ENCODE results near the gene STC2.

DNA sequence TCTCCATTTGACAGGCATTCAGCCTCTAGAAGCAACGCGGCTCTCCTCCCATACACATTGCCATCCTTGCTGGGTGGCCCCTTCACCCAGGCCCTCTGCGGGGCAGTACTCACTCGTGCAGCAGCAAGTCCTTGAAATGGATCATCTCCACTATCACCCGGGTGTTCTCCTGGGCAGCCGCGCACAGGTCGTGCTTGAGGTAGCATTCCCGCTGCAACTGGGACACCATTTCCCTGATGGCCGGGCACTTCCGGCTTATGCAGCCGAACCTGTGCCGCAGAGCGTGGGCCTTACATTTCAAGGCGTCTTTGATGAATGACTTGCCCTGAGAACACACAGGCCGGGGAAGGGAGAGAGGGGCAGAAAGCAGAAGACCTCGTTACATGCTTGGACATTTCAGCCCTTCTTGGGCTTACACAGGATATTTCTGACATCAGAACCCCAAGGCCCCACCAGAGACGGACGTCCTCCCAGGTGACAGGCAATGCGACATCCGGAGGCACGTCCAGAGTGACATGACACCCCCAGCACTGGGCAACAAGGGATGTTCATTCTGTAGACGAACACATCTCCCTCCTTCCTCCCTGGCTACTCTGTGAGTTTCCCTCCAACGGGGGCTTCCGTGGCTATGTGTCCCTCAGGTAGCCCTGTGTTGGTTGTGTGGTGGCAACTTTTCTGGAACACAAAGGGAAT, 5.0 kb downstream of the STC2 start:
- TF ChIP-seq CTCF (IDR thresholded peaks at IDR 0.05 in 2 of 3, conservative IDR thresholded peaks at IDR 0.05 in 1 of 3; ENCODE audit: control insufficient read depth in 2 of 3, extremely low read depth in 1 of 3, insufficient read depth in 1 of 3, low read depth in 3 of 3, low read length in 3 of 3) (no peak), RAD51 (IDR thresholded peaks at IDR 0.05) (no peak), SMC3 (IDR thresholded peaks at IDR 0.05; ENCODE audit: borderline replicate concordance, low read length) (no peak), ZBTB33 (IDR thresholded peaks at IDR 0.05) (no peak), JUND (IDR thresholded peaks at IDR 0.05; ENCODE audit: low read depth, low read length) (no peak), EZH2 (IDR thresholded peaks at IDR 0.05; ENCODE audit: borderline replicate concordance, control insufficient read depth, low read depth, low read length) (no peak), HCFC1 (IDR thresholded peaks at IDR 0.05; ENCODE audit: low read length) (no peak), EP300 (IDR thresholded peaks at IDR 0.05; ENCODE audit: borderline replicate concordance in 1 of 2, control insufficient read depth in 1 of 2, low read depth in 2 of 2, low read length in 2 of 2) (no peak), RFX5 (IDR thresholded peaks at IDR 0.05; ENCODE audit: low read depth, low read length) (no peak)
- TF ChIP-seq, protein P1, sequence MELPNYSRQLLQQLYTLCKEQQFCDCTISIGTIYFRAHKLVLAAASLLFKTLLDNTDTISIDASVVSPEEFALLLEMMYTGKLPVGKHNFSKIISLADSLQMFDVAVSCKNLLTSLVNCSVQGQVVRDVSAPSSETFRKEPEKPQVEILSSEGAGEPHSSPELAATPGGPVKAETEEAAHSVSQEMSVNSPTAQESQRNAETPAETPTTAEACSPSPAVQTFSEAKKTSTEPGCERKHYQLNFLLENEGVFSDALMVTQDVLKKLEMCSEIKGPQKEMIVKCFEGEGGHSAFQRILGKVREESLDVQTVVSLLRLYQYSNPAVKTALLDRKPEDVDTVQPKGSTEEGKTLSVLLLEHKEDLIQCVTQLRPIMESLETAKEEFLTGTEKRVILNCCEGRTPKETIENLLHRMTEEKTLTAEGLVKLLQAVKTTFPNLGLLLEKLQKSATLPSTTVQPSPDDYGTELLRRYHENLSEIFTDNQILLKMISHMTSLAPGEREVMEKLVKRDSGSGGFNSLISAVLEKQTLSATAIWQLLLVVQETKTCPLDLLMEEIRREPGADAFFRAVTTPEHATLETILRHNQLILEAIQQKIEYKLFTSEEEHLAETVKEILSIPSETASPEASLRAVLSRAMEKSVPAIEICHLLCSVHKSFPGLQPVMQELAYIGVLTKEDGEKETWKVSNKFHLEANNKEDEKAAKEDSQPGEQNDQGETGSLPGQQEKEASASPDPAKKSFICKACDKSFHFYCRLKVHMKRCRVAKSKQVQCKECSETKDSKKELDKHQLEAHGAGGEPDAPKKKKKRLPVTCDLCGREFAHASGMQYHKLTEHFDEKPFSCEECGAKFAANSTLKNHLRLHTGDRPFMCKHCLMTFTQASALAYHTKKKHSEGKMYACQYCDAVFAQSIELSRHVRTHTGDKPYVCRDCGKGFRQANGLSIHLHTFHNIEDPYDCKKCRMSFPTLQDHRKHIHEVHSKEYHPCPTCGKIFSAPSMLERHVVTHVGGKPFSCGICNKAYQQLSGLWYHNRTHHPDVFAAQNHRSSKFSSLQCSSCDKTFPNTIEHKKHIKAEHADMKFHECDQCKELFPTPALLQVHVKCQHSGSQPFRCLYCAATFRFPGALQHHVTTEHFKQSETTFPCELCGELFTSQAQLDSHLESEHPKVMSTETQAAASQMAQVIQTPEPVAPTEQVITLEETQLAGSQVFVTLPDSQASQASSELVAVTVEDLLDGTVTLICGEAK (IDR thresholded peaks at IDR 0.05; ENCODE audit: borderline replicate concordance), result no peak
- TF ChIP-seq, protein P2, sequence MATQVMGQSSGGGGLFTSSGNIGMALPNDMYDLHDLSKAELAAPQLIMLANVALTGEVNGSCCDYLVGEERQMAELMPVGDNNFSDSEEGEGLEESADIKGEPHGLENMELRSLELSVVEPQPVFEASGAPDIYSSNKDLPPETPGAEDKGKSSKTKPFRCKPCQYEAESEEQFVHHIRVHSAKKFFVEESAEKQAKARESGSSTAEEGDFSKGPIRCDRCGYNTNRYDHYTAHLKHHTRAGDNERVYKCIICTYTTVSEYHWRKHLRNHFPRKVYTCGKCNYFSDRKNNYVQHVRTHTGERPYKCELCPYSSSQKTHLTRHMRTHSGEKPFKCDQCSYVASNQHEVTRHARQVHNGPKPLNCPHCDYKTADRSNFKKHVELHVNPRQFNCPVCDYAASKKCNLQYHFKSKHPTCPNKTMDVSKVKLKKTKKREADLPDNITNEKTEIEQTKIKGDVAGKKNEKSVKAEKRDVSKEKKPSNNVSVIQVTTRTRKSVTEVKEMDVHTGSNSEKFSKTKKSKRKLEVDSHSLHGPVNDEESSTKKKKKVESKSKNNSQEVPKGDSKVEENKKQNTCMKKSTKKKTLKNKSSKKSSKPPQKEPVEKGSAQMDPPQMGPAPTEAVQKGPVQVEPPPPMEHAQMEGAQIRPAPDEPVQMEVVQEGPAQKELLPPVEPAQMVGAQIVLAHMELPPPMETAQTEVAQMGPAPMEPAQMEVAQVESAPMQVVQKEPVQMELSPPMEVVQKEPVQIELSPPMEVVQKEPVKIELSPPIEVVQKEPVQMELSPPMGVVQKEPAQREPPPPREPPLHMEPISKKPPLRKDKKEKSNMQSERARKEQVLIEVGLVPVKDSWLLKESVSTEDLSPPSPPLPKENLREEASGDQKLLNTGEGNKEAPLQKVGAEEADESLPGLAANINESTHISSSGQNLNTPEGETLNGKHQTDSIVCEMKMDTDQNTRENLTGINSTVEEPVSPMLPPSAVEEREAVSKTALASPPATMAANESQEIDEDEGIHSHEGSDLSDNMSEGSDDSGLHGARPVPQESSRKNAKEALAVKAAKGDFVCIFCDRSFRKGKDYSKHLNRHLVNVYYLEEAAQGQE (IDR thresholded peaks at IDR 0.05; ENCODE audit: low read depth, low read length), result no peak

Measured in GM12878 (cell line).